Measurements from ENCODE around the gene SLC2A9. TPM values are rescaled to one million over a fixed set of nuclear protein-coding genes. Genes with fewer than 3 reads are reported as not detected.

Gene SLC2A9
- total and polyA plus RNA-seq, 2 of the 13 experiments (the other 11 are each of a cell fraction or from before 2014, with no cell fraction given) = 36.2 to 42.3 TPM

- TF ChIP-seq ZBTB37 (CRISPR knock-in tag; IDR thresholded peaks at IDR 0.05) (peak; percentile 36; the same call in 1 of the 2 replicates), NCOA5 (CRISPR knock-in tag; IDR thresholded peaks at IDR 0.05) (no peak), RXRA (CRISPR knock-in tag; IDR thresholded peaks at IDR 0.05) (peak; percentile 28; the same call in 1 of the 2 replicates), FOSL2 (CRISPR knock-in tag; IDR thresholded peaks at IDR 0.05) (peak; percentile 91), MAFF (IDR thresholded peaks at IDR 0.05; ENCODE audit: low read depth, low read length) (peak; percentile 70), ELF3 (CRISPR knock-in tag; IDR thresholded peaks at IDR 0.05) (peak; percentile 37; the same call in 1 of the 2 replicates), ISL2 (CRISPR knock-in tag; IDR thresholded peaks at IDR 0.05) (no peak), ZNF83 (CRISPR knock-in tag; IDR thresholded peaks at IDR 0.05; ENCODE audit: borderline replicate concordance) (no peak), ZSCAN12 (CRISPR knock-in tag; IDR thresholded peaks at IDR 0.05) (no peak), HMG20A (CRISPR knock-in tag; IDR thresholded peaks at IDR 0.05; ENCODE audit: borderline replicate concordance) (peak; percentile 30; the same call in 1 of the 2 replicates)
Observed at GRCh38 chr4:10032625-10033024, 11.3 kb upstream of the SLC2A9 start (continued).

- intact Hi-C loops (cut with micrococcal nuclease; ENCODE audit: unreplicated experiment) (no loop called here), in situ Hi-C loops (cut with HindIII; ENCODE audit: extremely low pct_ligation_motif_present, low pct_unique_long_range_greater_than_20kb) (no loop called here)
- FAIRE-seq (peak; percentile 58), DNase-seq (ENCODE audit: low spot score) (no peak), ATAC-seq (peak; percentile 47)
- Histone ChIP-seq H3K79me2 (ENCODE audit: insufficient read depth, low read length) (no peaks in the 10 kb centered on the region), H3K9me3 (ENCODE audit: low read length) (no peaks in the 10 kb centered on the region), H3K4me1 (ENCODE audit: insufficient read depth, low read length) (peaks cover 77% of the 10 kb centered on the region), H3K36me3 (replicated peaks in 1 of 2; ENCODE audit: control insufficient read depth in 1 of 2, insufficient read depth in 2 of 2, low read length in 2 of 2) (no peaks in the 10 kb centered on the region), H3K27ac (ENCODE audit: extremely low read length, insufficient read depth, low read length) (peak overlapping the region; percentile 15), H2AFZ (ENCODE audit: low read length) (peak overlapping the region; percentile 6), H3K9ac (ENCODE audit: insufficient read depth, low read depth, low read length) (peak overlapping the region; percentile 32), H3K4me2 (ENCODE audit: low read depth, low read length) (peak overlapping the region; percentile 65), H3K4me3 (replicated peaks in 1 of 3; ENCODE audit: insufficient read depth in 1 of 3, low read depth in 2 of 3, low read length in 3 of 3) (peak overlapping the region in 1 of 3 experiments; percentile 34; a peak in 1 of 6 replicates), H4K20me1 (ENCODE audit: insufficient read depth, low read length) (no peaks in the 10 kb centered on the region), H3K27me3 (ENCODE audit: control insufficient read depth in 1 of 2, insufficient read depth in 2 of 2, low read length in 2 of 2) (no peaks in the 10 kb centered on the region)
- 35% methylated on average over 10 of the region's 10 CpGs for WGBS (ENCODE audit: low lambda C conversion rate)
- ChIA-PET CTCF (ENCODE audit: low intra/inter-chr PET ratio, low total read pairs) (no interaction called here), POLR2A (interaction anchor here (0.7 to 2.4 kb wide), 4 partner anchors 10 to 86 kb away, joined by 3 to 11 read pairs (median 4); partner anchors contain the start of gene SLC2A9)
- no TSS peak for BruUV-seq (replicated peaks)
- no peak for TF ChIP-seq SOX6 (IDR thresholded peaks at IDR 0.05)
- TF ChIP-seq SOX6 (CRISPR knock-in tag; IDR thresholded peaks at IDR 0.05) = 0 out of 2 replicates have a peak, but pooled peaks have one; percentile 27
- no peak for TF ChIP-seq SOX13 (IDR thresholded peaks at IDR 0.05)
- 0 out of 4 replicates have a peak, but pooled peaks of 1 of the 2 experiments have one; percentile 35 for TF ChIP-seq SOX13 (CRISPR knock-in tag; conservative IDR thresholded peaks at IDR 0.05 in 1 of 2, IDR thresholded peaks at IDR 0.05 in 1 of 2)
- 0 out of 2 replicates have a peak, but pooled peaks have one; percentile 4 for TF ChIP-seq TBX2 (CRISPR knock-in tag; IDR thresholded peaks at IDR 0.05; ENCODE audit: borderline replicate concordance)
- TF ChIP-seq ZNF543 (CRISPR knock-in tag; IDR thresholded peaks at IDR 0.05) = no peak
- TF ChIP-seq ZNF660 (CRISPR knock-in tag; IDR thresholded peaks at IDR 0.05; ENCODE audit: borderline replicate concordance, low read depth) = no peak
- no peak for TF ChIP-seq NCOR1 (IDR thresholded peaks at IDR 0.05; ENCODE audit: borderline replicate concordance, low read length)
- 0 out of 2 replicates have a peak, but pooled peaks have one; percentile 23 for TF ChIP-seq POGZ (CRISPR knock-in tag; IDR thresholded peaks at IDR 0.05)
- no peak for TF ChIP-seq ZNF549 (CRISPR knock-in tag; IDR thresholded peaks at IDR 0.05)
- TF ChIP-seq SAP130 (CRISPR knock-in tag; IDR thresholded peaks at IDR 0.05; ENCODE audit: low read depth) = 0 out of 2 replicates have a peak, but pooled peaks have one; percentile 2
- TF ChIP-seq KLF6 (CRISPR knock-in tag; IDR thresholded peaks at IDR 0.05) = no peak
- TF ChIP-seq ZNF530 (CRISPR knock-in tag; IDR thresholded peaks at IDR 0.05; ENCODE audit: low read depth) = no peak
- TF ChIP-seq ZSCAN12 (CRISPR knock-in tag; IDR thresholded peaks at IDR 0.05) = no peak
- TF ChIP-seq TEAD3 (CRISPR knock-in tag; optimal IDR thresholded peaks at IDR 0.05; ENCODE audit: borderline replicate concordance) = peak; percentile 30
Observed at GRCh38 chr4:10031668-10032590, 10.6 kb upstream of the SLC2A9 start.

Data from HepG2 (cell line).